Right cardiac atrium (tissue), 5 donors: Measurements from ENCODE around the gene PCDHB4. TPM values are rescaled to one million over a fixed set of nuclear protein-coding genes. Genes with fewer than 3 reads are reported as not detected.

ENCODE experiments used
- polyA plus RNA-seq: library from polyadenylated mRNA; stranded (reverse); fragments of 200-250 nt; gene quantifications from one replicate; pipeline ENCODE4 v1.2.3, GENCODE V29; 2013
- total RNA-seq, 4 donors: library from RNA; stranded (reverse); fragmentation: NEBNext Ultra II Directional; extraction: Animal tissue kit (Norgen Biotek cat#: 25700); gene quantifications; one replicate each; pipeline ENCODE4 v1.2.1, GENCODE V29; 2021
- donor health status: healthy with polysubstance abuse.
- donor health status: DM: no; HTN: yes; CAD: no.
- donor health status: DM: no; HTN: no; CAD: no.
- donor health status: DM: no; HTN: yes; CAD: no; lungs with severe emphysema.
- donor health status: DM: yes; HTN: yes; CAD: no.

Gene PCDHB4
- total and polyA plus RNA-seq, 5 donors: 1.3 to 3.6 (median 2.8) TPM

Other genes starting within 250 kb of the PCDHB4 start
- gene PCDHA12, start 246.5 kb upstream of the PCDHB4 start, total RNA-seq: under 1 TPM in 2 of 4 donors, not detected in 2; 0.20 to 0.31 TPM
- gene PCDHA12, start 246.5 kb upstream of the PCDHB4 start, polyA plus RNA-seq: 0.02 TPM
- under 1 TPM in 1 of 4 donors, not detected in 3; 0.09 TPM for gene PCDHA13, start 239.7 kb upstream of the PCDHB4 start, total RNA-seq
- gene PCDHA13, start 239.7 kb upstream of the PCDHB4 start, polyA plus RNA-seq: 0.05 TPM
- gene PCDHAC1, start 195.5 kb upstream of the PCDHB4 start, total RNA-seq: under 1 TPM; 0.09 to 0.23 (median 0.11) TPM
- not detected for gene PCDHAC1, start 195.5 kb upstream of the PCDHB4 start, polyA plus RNA-seq
- gene PCDHAC2, start 155.3 kb upstream of the PCDHB4 start, total RNA-seq: 1 to 10 TPM in 1 of 4 donors, under 1 TPM in 3; 0.44 to 1.1 (median 0.54) TPM
- gene PCDHAC2, start 155.3 kb upstream of the PCDHB4 start, polyA plus RNA-seq: 0.02 TPM
- gene PCDHB1, start 70.4 kb upstream of the PCDHB4 start, total RNA-seq: not detected
- not detected for gene PCDHB1, start 70.4 kb upstream of the PCDHB4 start, polyA plus RNA-seq
- gene PCDHB2, start 27.2 kb upstream of the PCDHB4 start, total RNA-seq: 1 to 10 TPM; 1.4 to 1.9 (median 1.5) TPM
- 0.59 TPM for gene PCDHB2, start 27.2 kb upstream of the PCDHB4 start, polyA plus RNA-seq
- 1 to 10 TPM in 3 of 4 donors, under 1 TPM in 1; 0.94 to 1.7 (median 1.4) TPM for gene PCDHB3, start 21.3 kb upstream of the PCDHB4 start, total RNA-seq
- gene PCDHB3, start 21.3 kb upstream of the PCDHB4 start, polyA plus RNA-seq: 0.61 TPM
- gene PCDHB5, start 13.4 kb downstream of the PCDHB4 start, total RNA-seq: 1 to 10 TPM; 2.5 to 3.1 (median 2.7) TPM
- gene PCDHB5, start 13.4 kb downstream of the PCDHB4 start, polyA plus RNA-seq: 1.3 TPM
- gene PCDHB6, start 28.2 kb downstream of the PCDHB4 start, total RNA-seq: under 1 TPM; 0.42 to 0.76 (median 0.58) TPM
- 0.34 TPM for gene PCDHB6, start 28.2 kb downstream of the PCDHB4 start, polyA plus RNA-seq
- gene PCDHB7, start 50.8 kb downstream of the PCDHB4 start, total RNA-seq: 1 to 10 TPM in 3 of 4 donors, under 1 TPM in 1; 0.79 to 1.7 (median 1.6) TPM
- gene PCDHB7, start 50.8 kb downstream of the PCDHB4 start, polyA plus RNA-seq: 0.57 TPM
- 1 to 10 TPM; 2.2 to 5.2 (median 2.6) TPM for gene PCDHB8, start 56.0 kb downstream of the PCDHB4 start, total RNA-seq
- 0.84 TPM for gene PCDHB8, start 56.0 kb downstream of the PCDHB4 start, polyA plus RNA-seq
- 1 to 10 TPM; 1.8 to 2.6 (median 2.3) TPM for gene PCDHB16, start 60.6 kb downstream of the PCDHB4 start, total RNA-seq
- gene PCDHB16, start 60.6 kb downstream of the PCDHB4 start, polyA plus RNA-seq: 1.3 TPM
- 1 to 10 TPM; 1.7 to 2.4 (median 2.1) TPM for gene PCDHB9, start 65.3 kb downstream of the PCDHB4 start, total RNA-seq
- gene PCDHB9, start 65.3 kb downstream of the PCDHB4 start, polyA plus RNA-seq: 0.63 TPM
- 1 to 10 TPM; 1.1 to 2.0 (median 1.5) TPM for gene PCDHB10, start 70.5 kb downstream of the PCDHB4 start, total RNA-seq
- 1.00 TPM for gene PCDHB10, start 70.5 kb downstream of the PCDHB4 start, polyA plus RNA-seq
- 1 to 10 TPM; 1.9 to 2.9 (median 2.5) TPM for gene PCDHB11, start 77.8 kb downstream of the PCDHB4 start, total RNA-seq
- gene PCDHB11, start 77.8 kb downstream of the PCDHB4 start, polyA plus RNA-seq: 0.48 TPM
- 1 to 10 TPM; 1.7 to 3.3 (median 2.8) TPM for gene PCDHB12, start 86.9 kb downstream of the PCDHB4 start, total RNA-seq
- 0.72 TPM for gene PCDHB12, start 86.9 kb downstream of the PCDHB4 start, polyA plus RNA-seq
- gene PCDHB13, start 92.1 kb downstream of the PCDHB4 start, total RNA-seq: 1 to 10 TPM; 4.3 to 5.8 (median 5.3) TPM
- 1.7 TPM for gene PCDHB13, start 92.1 kb downstream of the PCDHB4 start, polyA plus RNA-seq
- gene PCDHB14, start 101.5 kb downstream of the PCDHB4 start, total RNA-seq: 1 to 10 TPM; 4.3 to 5.9 (median 5.3) TPM
- 2.3 TPM for gene PCDHB14, start 101.5 kb downstream of the PCDHB4 start, polyA plus RNA-seq
- gene PCDHB15, start 123.6 kb downstream of the PCDHB4 start, total RNA-seq: 1 to 10 TPM; 2.9 to 6.7 (median 5.3) TPM
- gene PCDHB15, start 123.6 kb downstream of the PCDHB4 start, polyA plus RNA-seq: 2.5 TPM
- gene SLC25A2, start 182.2 kb downstream of the PCDHB4 start, total RNA-seq: under 1 TPM in 2 of 4 donors, not detected in 2; 0.17 to 0.37 TPM
- 0.14 TPM for gene SLC25A2, start 182.2 kb downstream of the PCDHB4 start, polyA plus RNA-seq
- 100 to 1,000 TPM in 1 of 4 donors, 10 to 100 TPM in 3; 86.7 to 109 (median 95.1) TPM for gene TAF7, start 199.0 kb downstream of the PCDHB4 start, total RNA-seq
- 94.6 TPM for gene TAF7, start 199.0 kb downstream of the PCDHB4 start, polyA plus RNA-seq
- 1 to 10 TPM; 1.7 to 2.8 (median 1.8) TPM for gene PCDHGA1, start 208.7 kb downstream of the PCDHB4 start, total RNA-seq
- gene PCDHGA1, start 208.7 kb downstream of the PCDHB4 start, polyA plus RNA-seq: 0.70 TPM
- 1 to 10 TPM; 6.4 to 9.4 (median 7.1) TPM for gene PCDHGA2, start 216.9 kb downstream of the PCDHB4 start, total RNA-seq
- 2.2 TPM for gene PCDHGA2, start 216.9 kb downstream of the PCDHB4 start, polyA plus RNA-seq
- gene PCDHGA3, start 222.0 kb downstream of the PCDHB4 start, total RNA-seq: 1 to 10 TPM; 4.9 to 7.7 (median 5.6) TPM
- 2.1 TPM for gene PCDHGA3, start 222.0 kb downstream of the PCDHB4 start, polyA plus RNA-seq
- gene PCDHGB1, start 228.3 kb downstream of the PCDHB4 start, total RNA-seq: 1 to 10 TPM; 2.7 to 4.4 (median 3.8) TPM
- gene PCDHGB1, start 228.3 kb downstream of the PCDHB4 start, polyA plus RNA-seq: 1.3 TPM
- gene PCDHGA4, start 233.2 kb downstream of the PCDHB4 start, total RNA-seq: 1 to 10 TPM; 4.4 to 5.8 (median 5.7) TPM
- 1.7 TPM for gene PCDHGA4, start 233.2 kb downstream of the PCDHB4 start, polyA plus RNA-seq
- gene PCDHGB2, start 238.2 kb downstream of the PCDHB4 start, total RNA-seq: 1 to 10 TPM; 3.5 to 6.5 (median 5.0) TPM
- 1.9 TPM for gene PCDHGB2, start 238.2 kb downstream of the PCDHB4 start, polyA plus RNA-seq
- 1 to 10 TPM; 3.4 to 4.7 (median 4.2) TPM for gene PCDHGA5, start 242.3 kb downstream of the PCDHB4 start, total RNA-seq
- gene PCDHGA5, start 242.3 kb downstream of the PCDHB4 start, polyA plus RNA-seq: 2.0 TPM
- 1 to 10 TPM; 4.8 to 5.5 (median 5.1) TPM for gene PCDHGB3, start 248.4 kb downstream of the PCDHB4 start, total RNA-seq
- 1.7 TPM for gene PCDHGB3, start 248.4 kb downstream of the PCDHB4 start, polyA plus RNA-seq